ENCODE results near the gene ZFHX3. TPM values are rescaled to one million over a fixed set of nuclear protein-coding genes. Genes with fewer than 3 reads are reported as not detected.

Gene ZFHX3
- total and polyA plus RNA-seq, 2 of the 8 experiments (the other 6 are each of a cell fraction or from before 2014, with no cell fraction given), result 0.08 to 0.99 TPM

GRCh38 chr16:72932050-72932449 is 115.9 kb downstream of the ZFHX3 start (continued):
- TF ChIP-seq CHD7 (IDR thresholded peaks at IDR 0.05; ENCODE audit: insufficient replicate concordance, low read length) (no peak), RBBP5 (IDR thresholded peaks at IDR 0.05; ENCODE audit: borderline replicate concordance, low read depth, low read length) (no peak), JUND (IDR thresholded peaks at IDR 0.05; ENCODE audit: low read length) (no peak), KDM1A (IDR thresholded peaks at IDR 0.05; ENCODE audit: borderline replicate concordance, low read length) (no peak), RFX5 (IDR thresholded peaks at IDR 0.05; ENCODE audit: borderline replicate concordance, low read depth, low read length) (no peak)
